Stimulated activated naive CD8-positive, alpha-beta T cell treated with anti-CD3 and anti-CD28 coated beads, Interleukin-15, amount 100 ng/mL, for 72 hours (primary cell): ENCODE data around the gene SPACA4.
A peak's percentile ranks its signal among the peaks of the same experiment; 100 is the strongest.

Source experiments
- ATAC-seq: fragments of 150-1000 bp; cut with Tn5 transposase; 2 replicates; pipeline ENCODE4 v1.10.0; 2021; ENCODE audit warnings: mild to moderate bottlenecking, moderate library complexity
- DNase-seq, 2 donors: peaks; one replicate each; pipeline ENCODE4 v3.0.0; 2021 to 2022
- H3K27ac Mint-ChIP-seq, 2 donors: one replicate each; pipeline ENCODE4 v1.8.0; 2022; ENCODE audit warnings: mild to moderate bottlenecking in 2 of 2, mixed read lengths in 2 of 2, moderate library complexity in 2 of 2
- H3K27me3 Mint-ChIP-seq: one replicate; pipeline ENCODE4 v1.8.0; 2022; ENCODE audit warnings: mixed read lengths
- H3K4me1 Mint-ChIP-seq: one replicate; pipeline ENCODE4 v1.8.0; 2022; ENCODE audit warnings: mild to moderate bottlenecking, mixed read lengths
- H3K4me3 Mint-ChIP-seq, 2 donors: one replicate each; pipeline ENCODE4 v1.8.0; 2022; ENCODE audit warnings: mild to moderate bottlenecking in 2 of 2, mixed read lengths in 2 of 2, moderate library complexity in 1 of 2
- H3K9me3 Mint-ChIP-seq, 2 donors: one replicate each; pipeline ENCODE4 v1.8.0; 2022; ENCODE audit warnings: mixed read lengths in 2 of 2

The SPACA4 gene

GRCh38 chr19:48634036-48634342 lies 27.4 kb downstream of the SPACA4 start:
- Mint-ChIP-seq H3K4me3 (peak overlapping the region; percentile 84 to 95), H3K4me1 (peaks cover 75% of the 10 kb centered on the region), H3K9me3 (peaks cover 7 to 8% of the 10 kb centered on the region in 2 donors), H3K27ac (peak overlapping the region; percentile 42 to 90), H3K27me3 (no peaks in the 10 kb centered on the region)
- ATAC-seq = no peak
- no peak for DNase-seq

- Mint-ChIP-seq H3K4me3 (peak overlapping the region; percentile 84 to 95), H3K9me3 (peaks cover 7 to 8% of the 10 kb centered on the region in 2 donors), H3K27me3 (no peaks in the 10 kb centered on the region), H3K27ac (peak overlapping the region; percentile 90 to 95), H3K4me1 (peaks cover 75% of the 10 kb centered on the region)
- ATAC-seq (peak; percentile 43), DNase-seq (peak; percentile 86 to 92)
These were observed 28.1 kb downstream of the SPACA4 start for GRCh38 chr19:48634424-48635262.

GRCh38 chr19:48635263-48635965 lies 28.9 kb downstream of the SPACA4 start:
- H3K4me3 Mint-ChIP-seq = peak overlapping the region; percentile 96 to 98
- peaks cover 7 to 8% of the 10 kb centered on the region in 2 donors for H3K9me3 Mint-ChIP-seq
- ATAC-seq (peak; percentile 16), DNase-seq (peak; percentile 75 to 81)
- H3K4me1 Mint-ChIP-seq = peaks cover 74% of the 10 kb centered on the region
- no peaks in the 10 kb centered on the region for H3K27me3 Mint-ChIP-seq
- peak overlapping the region in 1 of 2 donors; percentile 81 for H3K27ac Mint-ChIP-seq

- ATAC-seq (no peak), DNase-seq (peak in 1 of 2 donors; percentile 44)
- Mint-ChIP-seq H3K27ac (peak overlapping the region; percentile 59 to 89), H3K4me3 (peak overlapping the region; percentile 96 to 98), H3K9me3 (peaks cover 7 to 8% of the 10 kb centered on the region in 2 donors), H3K27me3 (no peaks in the 10 kb centered on the region), H3K4me1 (peaks cover 69% of the 10 kb centered on the region)
These were observed 29.7 kb downstream of the SPACA4 start for GRCh38 chr19:48635966-48636858.

- H3K27me3 Mint-ChIP-seq = no peaks in the 10 kb centered on the region
- peak within 1 kb of the TSS; percentile 96 to 98 for H3K4me3 Mint-ChIP-seq
- ATAC-seq (no peak), DNase-seq (peak in 1 of 2 donors; percentile 61)
- H3K4me1 Mint-ChIP-seq = peaks cover 69% of the 10 kb centered on the region
- H3K27ac Mint-ChIP-seq = peak within 1 kb of the TSS; percentile 98 to 99
- peaks cover 7 to 8% of the 10 kb centered on the region in 2 donors for H3K9me3 Mint-ChIP-seq
These were observed 30.4 kb downstream of the SPACA4 start, which contains the start of gene DBP for GRCh38 chr19:48636859-48637448. Gene DBP, minus strand, starts transcription at chr19:48637379. Its CDS starts 385 bp downstream, at chr19:48636994.

GRCh38 chr19:48637449-48637947 lies 31.0 kb downstream of the SPACA4 start:
- ATAC-seq = peak; percentile 84
- H3K9me3 Mint-ChIP-seq = peaks cover 7 to 8% of the 10 kb centered on the region in 2 donors
- H3K27me3 Mint-ChIP-seq = no peaks in the 10 kb centered on the region
- DNase-seq = peak; percentile 99 to 100
- H3K27ac Mint-ChIP-seq = peak overlapping the region; percentile 98 to 99
- peak overlapping the region; percentile 96 to 98 for H3K4me3 Mint-ChIP-seq
- H3K4me1 Mint-ChIP-seq = peaks cover 66% of the 10 kb centered on the region

GRCh38 chr19:48637948-48638830 lies 31.6 kb downstream of the SPACA4 start:
- Mint-ChIP-seq H3K4me1 (peaks cover 59% of the 10 kb centered on the region), H3K9me3 (peaks cover 7 to 8% of the 10 kb centered on the region in 2 donors), H3K27me3 (no peaks in the 10 kb centered on the region), H3K27ac (peak overlapping the region; percentile 98 to 99), H3K4me3 (peak overlapping the region; percentile 96 to 98)
- ATAC-seq (peak; percentile 44), DNase-seq (peak; percentile 84 to 90)

- Mint-ChIP-seq H3K4me1 (peaks cover 52% of the 10 kb centered on the region), H3K27me3 (no peaks in the 10 kb centered on the region), H3K9me3 (peaks cover 7 to 8% of the 10 kb centered on the region in 2 donors), H3K27ac (peak overlapping the region; percentile 36 to 71), H3K4me3 (peak overlapping the region; percentile 96 to 98)
- no peak for ATAC-seq
- no peak for DNase-seq
These were observed 32.4 kb downstream of the SPACA4 start for GRCh38 chr19:48638831-48639381.

- no peak overlapping the region for H3K27ac Mint-ChIP-seq
- peaks cover 50% of the 10 kb centered on the region for H3K4me1 Mint-ChIP-seq
- DNase-seq (no peak), ATAC-seq (no peak)
- H3K27me3 Mint-ChIP-seq = no peaks in the 10 kb centered on the region
- peaks cover 7 to 8% of the 10 kb centered on the region in 2 donors for H3K9me3 Mint-ChIP-seq
- H3K4me3 Mint-ChIP-seq = peak overlapping the region; percentile 54 to 66
These were observed 33.2 kb downstream of the SPACA4 start for GRCh38 chr19:48639483-48640375.

- no peak for ATAC-seq
- H3K4me3 Mint-ChIP-seq = no peak overlapping the region
- H3K9me3 Mint-ChIP-seq = peaks cover 7 to 8% of the 10 kb centered on the region in 2 donors
- H3K27ac Mint-ChIP-seq = no peak overlapping the region
- peaks cover 55% of the 10 kb centered on the region for H3K4me1 Mint-ChIP-seq
- no peaks in the 10 kb centered on the region for H3K27me3 Mint-ChIP-seq
- no peak for DNase-seq
These were observed 35.3 kb downstream of the SPACA4 start for GRCh38 chr19:48641850-48642249.

- Mint-ChIP-seq H3K27me3 (no peaks in the 10 kb centered on the region), H3K9me3 (peaks cover 7 to 8% of the 10 kb centered on the region in 2 donors), H3K4me3 (no peak overlapping the region), H3K27ac (no peak overlapping the region), H3K4me1 (peaks cover 56% of the 10 kb centered on the region)
- ATAC-seq = no peak
- DNase-seq = no peak
These were observed 36.3 kb downstream of the SPACA4 start for GRCh38 chr19:48642862-48643261.

- Mint-ChIP-seq H3K27me3 (no peaks in the 10 kb centered on the region), H3K4me3 (peak overlapping the region; percentile 23 to 97), H3K4me1 (peaks cover 51% of the 10 kb centered on the region), H3K9me3 (no peaks in the 10 kb centered on the region), H3K27ac (no peak overlapping the region)
- DNase-seq = no peak
- no peak for ATAC-seq
These were observed 37.8 kb downstream of the SPACA4 start for GRCh38 chr19:48644355-48644754.
